Heart right ventricle (tissue), 16 donors: ENCODE results near the gene VPREB3. TPM values are rescaled to one million over a fixed set of nuclear protein-coding genes. Genes with fewer than 3 reads are reported as not detected.

Source experiments
- ATAC-seq, 8 donors: fragments of 200-7000 bp; cut with Tn5 transposase; one replicate each; pipeline ENCODE4 v1.9.1; 2020; ENCODE audit warnings: mild to moderate bottlenecking in 8 of 8, moderate library complexity in 8 of 8, moderate number of reproducible peaks in 1 of 8
- DNase-seq, 2 donors: peaks; one replicate each; pipeline ENCODE4 v3.0.0-alpha.2; 2020
- H3K27ac ChIP-seq, 10 donors: fragments of 200-600 bp; sonication (generic) in 2 of 10; one replicate each; pipeline versions ENCODE4 v1.5.0 to v1.8.0; 2020 to 2022; ENCODE audit warnings: mild to moderate bottlenecking in 3 of 10
- H3K27me3 ChIP-seq, 7 donors: fragments of 200-600 bp; one replicate each; pipeline ENCODE4 v1.8.0; 2021 to 2022; ENCODE audit warnings: mild to moderate bottlenecking in 2 of 7
- H3K36me3 ChIP-seq, 9 donors: fragments of 200-600 bp; sonication (generic) in 1 of 9; one replicate each; pipeline versions ENCODE4 v1.5.0 to v1.8.0; 2020 to 2022; ENCODE audit warnings: mild to moderate bottlenecking in 2 of 9
- H3K4me1 ChIP-seq, 9 donors: fragments of 200-600 bp; sonication (generic) in 1 of 9; one replicate each; pipeline versions ENCODE4 v1.5.0 to v1.8.0; 2020 to 2022; ENCODE audit warnings: mild to moderate bottlenecking in 4 of 9
- H3K4me3 ChIP-seq, 10 donors: fragments of 200-600 bp; sonication (generic) in 2 of 10; one replicate each; pipeline versions ENCODE4 v1.5.0 to v1.8.0; 2020 to 2022; ENCODE audit warnings: mild to moderate bottlenecking in 7 of 10, moderate library complexity in 2 of 10
- H3K9me3 ChIP-seq, 11 donors: fragments of 200-600 bp in 10 of 11; sonication (generic) in 2 of 11; one replicate each; pipeline versions ENCODE4 v1.5.0 to v1.8.0; 2013 to 2022; ENCODE audit warnings: mild to moderate bottlenecking in 2 of 11, control low read depth in 1 of 11, moderate library complexity in 1 of 11
- WGBS, 2 donors: extraction: QIAGEN DNeasy Blood & Tissue Kit; methylation state at CpG; one replicate each; pipeline ENCODE4 v1.1.7; 2013; ENCODE audit warnings: inconsistent platforms in 1 of 2; 5-methylcytosine and 5-hydroxymethylcytosine counted together
- intact Hi-C, 10 donors: fragments of 100-400 bp; cut with DNase I; formaldehyde crosslinking; loops; one replicate each; pipeline versions ENCODE4 v1.11.1 to v1.14.2; 2022
- polyA plus RNA-seq, 2 donors: library from polyadenylated mRNA; stranded (reverse); fragments of 200-250 nt; gene quantifications; one replicate each; pipeline ENCODE4 v1.2.3, GENCODE V29; 2013
- total RNA-seq, 10 donors: library from RNA; stranded (reverse); fragmentation: NEBNext Ultra II Directional in 3 of 10; extraction: Animal tissue kit (Norgen Biotek cat#: 25700) in 3 of 10; gene quantifications; one replicate each; pipeline versions ENCODE4 v1.2.1 to v1.2.4, GENCODE V29; 2021 to 2023
- TF ChIP-seq, protein P1 (sequence below), 9 donors: fragments of 200-600 bp; sonication (generic) in 2 of 9; IDR thresholded peaks; one replicate each; pipeline versions ENCODE4 v1.5.0 to v1.8.0; 2021 to 2022; ENCODE audit warnings: antibody characterized with exemption in 9 of 9, mild to moderate bottlenecking in 5 of 9, moderate library complexity in 1 of 9
- donor health status: Arrhythmogenic right ventricular cardiomyopathy.
- donor health status: ischemic (EF 13 %, LVEDD 7.1; RV severe dilation, severe dysfunction).
- donor health status: healthy with polysubstance abuse.
- donor health status: DM: no; HTN: yes; CAD: no.
- donor health status: DM: no; HTN: no; CAD: no.
- donor health status: ischemic (EF 25% LVEDD 6.9; RV normal size, moderate dysfunction).
- donor health status: ischemic (EF 25% LVEDD 5.7; RV mildly dilated, moderate dysfunction).
- donor health status: healthy.
- donor health status: DM: yes; HTN: yes; CAD: no.
- donor health status: Ischemic cardiomyopathy.
- donor health status: ischemic (EF 35%, LVEDD 5.7; RV mildly dilated, moderate dysfunction).
- donor health status: nonischemic (EF 11% LVEDD 7.7; RV severe dilation, severe dysfunction).
- donor health status: DM: yes; HTN: yes; CAD: no.
- donor health status: PGD.
- donor health status: ischemic (EF 29% LVEDD 5.4; RV normal size, mild dysfunction).
- donor health status: nonischemic (EF 23%, LVEDD 6.1; RV moderate dilation, normal function).

The VPREB3 gene
- total and polyA plus RNA-seq, 12 donors, result 0.56 to 2.5 (median 0.96) TPM; not detected in 4

DNA sequence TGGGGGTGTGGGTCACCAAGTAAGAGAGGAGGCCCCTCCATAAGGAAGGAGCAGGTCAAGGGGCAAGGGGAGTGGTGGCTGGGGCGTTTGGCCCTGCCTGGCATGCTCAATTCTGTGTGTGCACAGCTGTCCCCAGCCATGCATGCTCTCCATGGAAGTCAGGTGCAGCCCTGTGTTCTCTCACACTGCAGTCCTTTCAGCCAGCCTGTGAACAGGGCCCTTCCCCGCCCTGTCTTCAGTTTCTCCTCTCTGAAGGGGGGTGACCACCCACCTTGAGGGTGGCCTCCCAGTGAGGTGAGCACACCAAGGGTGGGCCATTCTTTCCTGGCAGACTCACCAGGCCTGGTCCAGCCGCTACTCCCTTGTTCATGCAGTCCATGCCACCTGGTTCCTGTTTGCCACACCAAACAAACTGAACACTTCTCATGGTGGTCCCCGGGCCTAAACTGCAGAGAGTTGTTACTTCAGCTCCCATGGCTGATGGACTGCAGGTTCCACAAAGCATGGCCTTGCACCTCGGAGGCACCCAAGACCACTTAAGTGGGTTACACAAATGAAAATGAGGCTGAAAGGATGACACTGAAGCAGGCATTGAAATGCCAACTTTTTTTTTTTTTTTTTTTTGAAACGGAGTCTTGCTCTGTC is 15.2 kb upstream of the VPREB3 start:
- peaks cover 0 to 16% (median 0%) of the 10 kb centered on the region in 9 donors for H3K36me3 ChIP-seq
- no peaks in the 10 kb centered on the region for H3K9me3 ChIP-seq
- TF ChIP-seq, protein P1, sequence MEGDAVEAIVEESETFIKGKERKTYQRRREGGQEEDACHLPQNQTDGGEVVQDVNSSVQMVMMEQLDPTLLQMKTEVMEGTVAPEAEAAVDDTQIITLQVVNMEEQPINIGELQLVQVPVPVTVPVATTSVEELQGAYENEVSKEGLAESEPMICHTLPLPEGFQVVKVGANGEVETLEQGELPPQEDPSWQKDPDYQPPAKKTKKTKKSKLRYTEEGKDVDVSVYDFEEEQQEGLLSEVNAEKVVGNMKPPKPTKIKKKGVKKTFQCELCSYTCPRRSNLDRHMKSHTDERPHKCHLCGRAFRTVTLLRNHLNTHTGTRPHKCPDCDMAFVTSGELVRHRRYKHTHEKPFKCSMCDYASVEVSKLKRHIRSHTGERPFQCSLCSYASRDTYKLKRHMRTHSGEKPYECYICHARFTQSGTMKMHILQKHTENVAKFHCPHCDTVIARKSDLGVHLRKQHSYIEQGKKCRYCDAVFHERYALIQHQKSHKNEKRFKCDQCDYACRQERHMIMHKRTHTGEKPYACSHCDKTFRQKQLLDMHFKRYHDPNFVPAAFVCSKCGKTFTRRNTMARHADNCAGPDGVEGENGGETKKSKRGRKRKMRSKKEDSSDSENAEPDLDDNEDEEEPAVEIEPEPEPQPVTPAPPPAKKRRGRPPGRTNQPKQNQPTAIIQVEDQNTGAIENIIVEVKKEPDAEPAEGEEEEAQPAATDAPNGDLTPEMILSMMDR (IDR thresholded peaks at IDR 0.05), result no peak
- H3K27ac ChIP-seq, result peak overlapping the region in 2 of 10 donors; percentile 94
- H3K4me3 ChIP-seq, result no peak overlapping the region
- ATAC-seq (no peak), DNase-seq (no peak)
- H3K27me3 ChIP-seq, result peaks cover 0 to 10% (median 0%) of the 10 kb centered on the region in 7 donors
- peaks cover 8 to 68% (median 52%) of the 10 kb centered on the region in 9 donors for H3K4me1 ChIP-seq
- 84 to 92% methylated on average over 6 of the region's 6 CpGs for WGBS, 2 donors
- intact Hi-C loops, result loop anchor here (2.0 to 10.0 kb wide), 5 partner anchors 19 to 225 kb away; no protein-coding TSS in a partner anchor

DNA sequence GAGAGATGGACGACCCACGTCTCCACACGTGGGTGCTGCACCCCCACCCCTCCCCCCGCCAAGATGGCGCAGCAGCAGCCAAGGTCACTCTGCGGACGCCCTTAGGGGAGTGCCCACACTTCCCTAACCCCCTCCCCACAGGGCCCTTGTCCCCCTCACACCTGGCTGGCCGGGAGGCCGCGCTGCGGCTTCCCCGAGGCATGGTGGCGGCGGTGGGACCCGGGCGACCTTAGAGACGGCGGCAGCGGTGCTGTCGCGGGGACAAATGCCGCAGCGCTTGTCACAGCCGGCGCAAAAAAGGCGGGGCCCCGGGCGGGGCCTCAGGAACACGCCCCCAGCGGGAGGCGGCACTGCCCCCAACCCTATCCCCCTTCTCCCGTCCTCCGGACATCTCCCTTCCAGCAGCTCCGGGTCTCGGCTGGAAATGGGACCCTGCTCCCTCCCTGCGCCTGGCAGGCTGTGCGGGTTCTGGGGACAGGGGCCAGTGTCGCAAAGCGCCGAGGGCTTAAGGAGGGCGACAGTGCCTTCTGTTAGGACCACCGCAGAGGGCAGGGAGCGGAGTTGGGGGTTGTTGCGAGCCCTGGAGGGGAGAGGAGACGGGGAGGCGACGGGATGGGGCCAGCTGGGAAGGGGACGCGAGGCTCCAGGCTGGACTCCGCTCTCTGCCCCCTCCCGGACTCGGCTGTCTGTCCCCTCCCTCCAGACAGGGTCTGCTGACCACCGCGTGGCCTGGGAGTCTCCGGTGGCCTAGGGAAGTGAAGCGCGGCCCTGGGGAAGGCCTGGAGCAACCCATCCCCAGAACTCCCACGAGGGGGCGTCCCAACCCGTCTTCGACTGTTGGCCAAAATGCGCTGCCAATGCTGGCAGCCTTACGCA is 13.7 kb upstream of the VPREB3 start, which contains the start of gene CHCHD10:
Gene CHCHD10 (minus strand): TSS at position 300 of the 876 bp plus-strand sequence. CDS start 98 bp downstream, at position 202.
- DNase-seq (peak; percentile 89), ATAC-seq (peak; percentile 81 to 92 (median 88))
- Histone ChIP-seq H3K4me3 (peak within 1 kb of the TSS; percentile 58 to 78 (median 70)), H3K27me3 (peaks cover 0 to under 1% (median 0%) of the 10 kb centered on the region in 7 donors), H3K9me3 (no peaks in the 10 kb centered on the region), H3K27ac (peak within 1 kb of the TSS; percentile 85 to 96 (median 92)), H3K4me1 (peaks cover 11 to 68% (median 55%) of the 10 kb centered on the region in 9 donors), H3K36me3 (peaks cover 0 to 16% (median 0%) of the 10 kb centered on the region in 9 donors)
- intact Hi-C loops, result loop anchor here (2.0 to 10.0 kb wide), 5 partner anchors 21 to 223 kb away; no protein-coding TSS in a partner anchor
- TF ChIP-seq, protein P1 (IDR thresholded peaks at IDR 0.05), result peak; percentile 75 to 91 (median 87)
- WGBS, 2 donors, result 1% methylated on average over 55 to 63 of the region's 63 CpGs

DNA sequence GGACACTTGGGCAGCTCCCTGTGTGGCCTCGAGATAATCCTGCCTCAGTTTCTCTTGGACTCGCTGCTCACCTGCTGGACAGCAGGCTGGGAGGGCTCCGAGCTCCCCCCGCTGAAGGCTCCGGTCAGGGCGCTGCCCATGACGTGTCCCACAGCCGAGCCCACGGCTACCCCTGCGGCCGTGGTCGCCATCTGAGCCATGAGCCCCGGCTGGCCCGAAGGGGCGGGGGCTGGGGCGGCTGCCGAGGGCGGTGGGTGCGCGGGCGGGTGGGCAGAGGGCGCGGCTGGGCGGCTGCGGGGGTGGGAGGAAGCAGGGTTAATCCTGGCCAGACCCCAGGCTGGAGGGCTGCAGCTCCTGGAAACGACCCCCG is 13.1 kb upstream of the VPREB3 start:
- TF ChIP-seq, protein P1 (IDR thresholded peaks at IDR 0.05), result no peak
- no peaks in the 10 kb centered on the region for H3K9me3 ChIP-seq
- H3K27ac ChIP-seq, result peak overlapping the region; percentile 85 to 96 (median 92)
- H3K27me3 ChIP-seq, result no peaks in the 10 kb centered on the region
- DNase-seq (no peak), ATAC-seq (peak in 5 of 8 donors; percentile 1 to 9 (median 6))
- WGBS, 2 donors, result 7% methylated on average over 22 to 27 of the region's 27 CpGs
- intact Hi-C loops, result loop anchor here in 9 of 10 donors (5.0 to 10.0 kb wide), 3 partner anchors 80 to 222 kb away; no protein-coding TSS in a partner anchor
- peak overlapping the region; percentile 58 to 78 (median 70) for H3K4me3 ChIP-seq
- peaks cover 8 to 71% (median 57%) of the 10 kb centered on the region in 9 donors for H3K4me1 ChIP-seq
- H3K36me3 ChIP-seq, result peaks cover 0 to 16% (median 0%) of the 10 kb centered on the region in 9 donors
